Activated T-cell treated with anti-CD3 and anti-CD28 coated beads, Interleukin-2, amount 50 U/mL, for 72 hours (primary cell): ENCODE data around the gene SPG7. TPM values are rescaled to one million over a fixed set of nuclear protein-coding genes. Genes with fewer than 3 reads are reported as not detected.
A peak's percentile ranks its signal among the peaks of the same experiment; 100 is the strongest.

Experiments
- ATAC-seq, 2 donors: fragments of 150-1000 bp; cut with Tn5 transposase; replicated peaks in 1 of 2; 2 replicates each; pipeline ENCODE4 v1.10.0; 2021; ENCODE audit warnings: moderate library complexity in 2 of 2, mild to moderate bottlenecking in 1 of 2
- DNase-seq, 2 donors: peaks; one replicate each; pipeline ENCODE4 v3.0.0; 2021 to 2022; ENCODE audit warnings: mixed read lengths in 1 of 2
- H3K27ac Mint-ChIP-seq: one replicate; pipeline ENCODE4 v1.8.0; 2022; ENCODE audit warnings: mild to moderate bottlenecking, moderate library complexity, mixed read lengths
- H3K27me3 Mint-ChIP-seq: one replicate; pipeline ENCODE4 v1.8.0; 2022; ENCODE audit warnings: low read depth, mixed read lengths
- H3K36me3 Mint-ChIP-seq, 2 donors: one replicate each; pipeline ENCODE4 v1.8.0; 2022; ENCODE audit warnings: mixed read lengths in 2 of 2, mild to moderate bottlenecking in 1 of 2; ENCODE audit not compliant: insufficient read depth in 2 of 2
- H3K4me1 Mint-ChIP-seq: one replicate; pipeline ENCODE4 v1.8.0; 2022; ENCODE audit warnings: low read depth, mixed read lengths
- H3K4me3 Mint-ChIP-seq, 2 donors: one replicate each; pipeline ENCODE4 v1.8.0; 2022; ENCODE audit warnings: mild to moderate bottlenecking in 2 of 2, mixed read lengths in 2 of 2, moderate library complexity in 2 of 2
- H3K9me3 Mint-ChIP-seq, 2 donors: one replicate each; pipeline ENCODE4 v1.8.0; 2022; ENCODE audit warnings: mixed read lengths in 2 of 2
- total RNA-seq, 2 donors: library from RNA; stranded (reverse); gene quantifications; one replicate each; pipeline ENCODE4 v1.2.3, GENCODE V29; 2022

SPG7 gene
- total RNA-seq, 2 donors from 2014 or later: 67.4 to 82.1 TPM

DNA sequence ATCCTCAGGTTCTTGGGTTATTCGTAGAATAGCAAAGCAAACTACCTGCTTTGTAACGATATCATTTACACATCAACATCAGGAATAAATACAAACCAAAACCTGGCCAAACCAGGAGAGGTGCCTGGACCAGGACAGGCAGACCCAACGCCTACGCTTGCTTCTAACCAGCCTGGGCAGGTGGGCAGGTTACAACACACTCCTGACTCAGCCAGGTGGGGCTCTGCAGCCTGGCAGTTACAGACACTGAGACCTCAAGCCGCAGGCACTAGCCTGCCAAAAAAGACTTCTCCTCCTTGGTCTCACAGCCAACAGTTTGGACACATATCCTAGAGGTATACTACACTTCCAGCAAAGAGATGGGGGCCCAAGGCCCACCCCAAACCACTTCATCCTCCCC lies 31.8 kb upstream of the SPG7 start:
- ATAC-seq (peak; percentile 23 to 36), DNase-seq (no peak)
- Mint-ChIP-seq H3K9me3 (no peaks in the 10 kb centered on the region), H3K4me1 (peaks cover 100% of the 10 kb centered on the region), H3K27ac (no peak overlapping the region), H3K4me3 (peak overlapping the region; percentile 31 to 53), H3K36me3 (peaks cover 2 to 19% of the 10 kb centered on the region in 2 donors), H3K27me3 (no peaks in the 10 kb centered on the region)

DNA sequence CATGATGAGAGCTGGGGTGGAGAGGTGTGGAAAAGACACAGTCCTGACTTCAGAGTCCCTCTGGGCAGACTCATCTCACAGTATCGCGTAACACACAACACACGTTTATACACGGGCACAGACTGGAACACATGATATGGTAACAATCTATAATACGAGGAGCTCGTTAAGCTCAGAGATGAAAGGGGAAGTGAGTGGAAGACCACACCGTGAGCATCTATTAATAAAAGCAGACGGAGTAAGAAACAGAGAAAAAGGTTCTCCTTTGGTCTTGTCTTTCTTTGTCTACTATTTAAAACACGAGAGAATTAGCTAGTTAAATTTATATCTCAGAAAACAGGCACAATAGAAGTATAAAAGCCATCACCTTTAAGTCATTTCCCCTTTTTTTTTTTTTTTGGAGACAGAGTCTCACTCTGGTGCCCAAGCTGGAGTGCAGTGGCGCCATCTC lies 31.4 kb upstream of the SPG7 start:
- no peaks in the 10 kb centered on the region for H3K9me3 Mint-ChIP-seq
- H3K36me3 Mint-ChIP-seq: peaks cover 2 to 20% of the 10 kb centered on the region in 2 donors
- ATAC-seq: peak; percentile 55 to 57
- no peak overlapping the region for H3K27ac Mint-ChIP-seq
- DNase-seq: no peak
- H3K27me3 Mint-ChIP-seq: no peaks in the 10 kb centered on the region
- peaks cover 100% of the 10 kb centered on the region for H3K4me1 Mint-ChIP-seq
- H3K4me3 Mint-ChIP-seq: peak overlapping the region; percentile 31 to 53

GRCh38 chr16:89478576-89479221 lies 29.5 kb upstream of the SPG7 start:
- no peak for DNase-seq
- Mint-ChIP-seq H3K27ac (peak overlapping the region; percentile 31), H3K27me3 (no peaks in the 10 kb centered on the region), H3K4me1 (peaks cover 100% of the 10 kb centered on the region), H3K9me3 (no peaks in the 10 kb centered on the region), H3K36me3 (peaks cover 7 to 34% of the 10 kb centered on the region in 2 donors), H3K4me3 (peak overlapping the region; percentile 68 to 78)
- peak in 1 of 2 donors; percentile 13 for ATAC-seq

GRCh38 chr16:89481356-89481955 lies 26.7 kb upstream of the SPG7 start:
- Mint-ChIP-seq H3K4me1 (peaks cover 100% of the 10 kb centered on the region), H3K36me3 (peaks cover 10 to 40% of the 10 kb centered on the region in 2 donors), H3K9me3 (no peaks in the 10 kb centered on the region), H3K27me3 (no peaks in the 10 kb centered on the region), H3K4me3 (peak overlapping the region; percentile 62 to 90), H3K27ac (peak overlapping the region; percentile 90)
- ATAC-seq: no peak
- DNase-seq: no peak

DNA sequence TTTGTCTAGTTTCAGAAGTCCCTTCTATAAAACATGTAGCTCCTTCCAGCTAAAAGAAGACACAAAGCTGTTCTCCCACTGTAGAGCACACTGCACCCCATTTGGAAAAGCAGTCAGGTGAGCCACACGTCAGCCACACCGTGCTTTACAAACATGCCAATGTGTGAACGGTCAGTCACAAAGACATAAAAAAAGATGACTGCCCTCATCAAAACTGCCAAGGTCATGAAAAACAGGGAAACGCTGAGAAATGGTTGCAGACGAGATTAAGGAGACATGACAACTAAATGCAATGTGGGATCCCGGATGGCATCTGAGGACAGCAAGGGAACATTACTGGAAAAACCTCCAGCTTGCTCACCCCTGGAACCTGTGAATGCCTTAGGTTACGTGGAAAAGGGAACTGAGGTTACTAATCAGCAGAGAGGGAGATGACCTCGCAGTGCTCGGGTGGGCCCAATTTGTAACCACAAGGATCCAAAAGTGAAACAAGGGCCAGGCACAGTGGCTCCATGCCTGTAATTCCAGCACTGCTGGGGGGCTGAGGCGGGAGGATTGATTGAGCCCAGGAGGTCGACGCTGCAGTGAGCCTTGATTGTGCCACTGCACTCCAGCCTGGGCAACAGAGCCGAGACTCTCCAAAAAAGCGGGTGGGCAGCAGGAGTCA lies 25.9 kb upstream of the SPG7 start:
- Mint-ChIP-seq H3K4me3 (peak overlapping the region; percentile 62 to 90), H3K27me3 (no peaks in the 10 kb centered on the region), H3K4me1 (peaks cover 100% of the 10 kb centered on the region), H3K36me3 (peaks cover 10 to 44% of the 10 kb centered on the region in 2 donors), H3K27ac (peak overlapping the region; percentile 90), H3K9me3 (no peaks in the 10 kb centered on the region)
- DNase-seq (no peak), ATAC-seq (no peak)

- DNase-seq (no peak), ATAC-seq (no peak)
- Mint-ChIP-seq H3K36me3 (peaks cover 10 to 44% of the 10 kb centered on the region in 2 donors), H3K27me3 (no peaks in the 10 kb centered on the region), H3K27ac (peak overlapping the region; percentile 90), H3K9me3 (no peaks in the 10 kb centered on the region), H3K4me3 (peak overlapping the region; percentile 62 to 90), H3K4me1 (peaks cover 98% of the 10 kb centered on the region)
Measured at GRCh38 chr16:89482817-89483205, 25.4 kb upstream of the SPG7 start.

DNA sequence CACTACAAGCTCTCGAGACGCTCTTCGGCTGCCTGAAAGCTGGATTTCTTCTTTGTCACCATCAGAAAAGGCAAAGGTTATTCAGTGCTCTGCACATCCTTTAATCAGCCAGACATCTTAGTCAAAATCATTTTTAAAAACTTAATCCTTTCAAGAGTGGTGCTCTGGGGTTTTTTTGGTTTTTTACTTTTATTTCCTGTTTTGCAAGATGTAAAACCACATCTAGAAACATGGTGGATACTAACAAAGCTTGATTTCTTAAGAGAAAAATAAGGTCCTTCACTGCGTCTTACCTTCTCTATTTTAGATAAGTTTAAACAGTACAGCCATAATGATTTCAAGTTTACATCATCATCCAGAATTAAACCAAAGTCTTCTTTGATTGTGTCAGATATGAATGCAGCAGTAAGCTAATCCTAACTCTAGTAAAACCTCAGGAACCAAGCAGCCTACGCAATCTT lies 24.1 kb upstream of the SPG7 start:
- no peaks in the 10 kb centered on the region for H3K27me3 Mint-ChIP-seq
- H3K27ac Mint-ChIP-seq: peak overlapping the region; percentile 98
- no peaks in the 10 kb centered on the region for H3K9me3 Mint-ChIP-seq
- peak overlapping the region; percentile 90 to 99 for H3K4me3 Mint-ChIP-seq
- H3K4me1 Mint-ChIP-seq: peaks cover 98% of the 10 kb centered on the region
- DNase-seq: no peak
- peak; percentile 31 to 48 for ATAC-seq
- peaks cover 16 to 40% of the 10 kb centered on the region in 2 donors for H3K36me3 Mint-ChIP-seq

- H3K4me3 Mint-ChIP-seq: peak overlapping the region; percentile 90 to 99
- peak overlapping the region; percentile 98 for H3K27ac Mint-ChIP-seq
- DNase-seq: peak in 1 of 2 donors; percentile 64
- peaks cover 18 to 41% of the 10 kb centered on the region in 2 donors for H3K36me3 Mint-ChIP-seq
- H3K27me3 Mint-ChIP-seq: no peaks in the 10 kb centered on the region
- peaks cover 88% of the 10 kb centered on the region for H3K4me1 Mint-ChIP-seq
- peak; percentile 39 to 41 for ATAC-seq
- no peaks in the 10 kb centered on the region for H3K9me3 Mint-ChIP-seq
Measured at GRCh38 chr16:89484923-89485679, 23.1 kb upstream of the SPG7 start.

DNA sequence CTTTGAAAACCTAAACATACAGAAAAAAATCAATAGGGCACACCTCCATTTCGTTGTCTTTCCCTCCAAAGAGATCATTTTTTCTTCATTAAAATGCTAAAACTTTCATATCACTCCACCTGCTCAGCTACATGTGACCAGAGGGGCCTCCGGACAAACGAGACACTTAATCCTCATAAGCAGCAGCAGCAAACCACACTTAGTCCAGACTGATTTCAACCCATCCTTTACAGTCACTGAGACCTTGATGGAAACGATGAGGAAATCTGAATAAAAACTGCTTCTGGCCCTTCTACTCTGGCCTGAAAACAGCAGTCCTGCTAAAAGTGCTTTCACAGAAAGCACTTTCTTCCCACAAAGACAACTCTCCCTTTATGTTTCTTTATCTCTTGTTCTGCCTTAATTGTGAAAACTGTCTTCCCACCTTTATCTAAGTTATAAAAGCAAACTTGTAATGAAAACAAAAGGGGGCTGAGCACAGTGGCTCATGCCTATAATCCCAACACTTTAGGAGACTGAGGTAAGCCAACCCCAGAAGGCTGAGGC lies 22.4 kb upstream of the SPG7 start:
- Mint-ChIP-seq H3K4me1 (peaks cover 81% of the 10 kb centered on the region), H3K36me3 (peaks cover 18 to 38% of the 10 kb centered on the region in 2 donors), H3K4me3 (peak overlapping the region; percentile 90 to 99), H3K27ac (peak overlapping the region; percentile 98), H3K9me3 (no peaks in the 10 kb centered on the region), H3K27me3 (no peaks in the 10 kb centered on the region)
- no peak for DNase-seq
- no peak for ATAC-seq

DNA sequence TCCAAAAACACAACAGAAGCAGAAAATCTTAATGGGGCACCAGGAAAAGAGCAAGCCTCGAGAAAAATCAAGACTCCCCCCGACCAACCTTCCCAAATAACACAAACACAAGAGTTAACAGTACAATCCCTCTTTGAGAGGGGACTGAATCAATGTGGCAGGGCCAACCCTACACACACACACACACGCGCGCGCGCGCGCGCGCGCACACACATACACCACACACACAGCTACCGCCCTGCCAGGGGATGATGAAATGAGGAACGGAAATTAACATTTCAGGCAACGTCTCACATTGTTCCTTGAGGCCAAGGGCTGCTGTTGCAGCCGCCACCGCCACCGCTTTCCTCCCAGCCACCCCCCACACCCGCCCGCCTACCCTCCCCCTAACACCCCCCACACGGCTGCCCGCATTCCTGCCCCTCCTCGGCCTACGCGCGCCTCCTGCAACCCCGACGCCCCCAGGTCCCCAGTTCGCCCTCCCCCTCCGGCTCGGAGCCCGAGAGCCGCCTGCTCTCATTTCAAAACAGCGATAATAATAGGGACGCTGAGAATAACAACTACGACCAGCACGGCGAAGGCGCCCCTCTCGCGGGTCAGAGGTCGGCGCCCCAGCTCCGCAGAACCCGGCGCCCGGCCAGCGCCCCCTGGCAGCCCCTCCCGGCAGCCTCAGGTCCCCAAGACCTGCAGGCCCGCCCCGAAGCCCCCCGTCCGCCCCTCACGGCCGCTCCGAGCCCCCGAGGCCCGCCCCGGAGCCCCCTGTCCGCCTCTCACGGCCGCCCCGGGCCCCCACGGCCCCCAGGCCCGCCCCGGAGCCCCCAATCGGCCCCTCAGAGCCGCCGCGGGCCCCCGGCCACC lies 18.9 kb upstream of the SPG7 start:
- no peaks in the 10 kb centered on the region for H3K27me3 Mint-ChIP-seq
- no peaks in the 10 kb centered on the region for H3K9me3 Mint-ChIP-seq
- DNase-seq (peak; percentile 87 to 89), ATAC-seq (peak; percentile 48 to 49)
- H3K36me3 Mint-ChIP-seq: peaks cover 10 to 14% of the 10 kb centered on the region in 2 donors
- peak overlapping the region; percentile 90 to 99 for H3K4me3 Mint-ChIP-seq
- peaks cover 74% of the 10 kb centered on the region for H3K4me1 Mint-ChIP-seq
- H3K27ac Mint-ChIP-seq: peak overlapping the region; percentile 94

DNA sequence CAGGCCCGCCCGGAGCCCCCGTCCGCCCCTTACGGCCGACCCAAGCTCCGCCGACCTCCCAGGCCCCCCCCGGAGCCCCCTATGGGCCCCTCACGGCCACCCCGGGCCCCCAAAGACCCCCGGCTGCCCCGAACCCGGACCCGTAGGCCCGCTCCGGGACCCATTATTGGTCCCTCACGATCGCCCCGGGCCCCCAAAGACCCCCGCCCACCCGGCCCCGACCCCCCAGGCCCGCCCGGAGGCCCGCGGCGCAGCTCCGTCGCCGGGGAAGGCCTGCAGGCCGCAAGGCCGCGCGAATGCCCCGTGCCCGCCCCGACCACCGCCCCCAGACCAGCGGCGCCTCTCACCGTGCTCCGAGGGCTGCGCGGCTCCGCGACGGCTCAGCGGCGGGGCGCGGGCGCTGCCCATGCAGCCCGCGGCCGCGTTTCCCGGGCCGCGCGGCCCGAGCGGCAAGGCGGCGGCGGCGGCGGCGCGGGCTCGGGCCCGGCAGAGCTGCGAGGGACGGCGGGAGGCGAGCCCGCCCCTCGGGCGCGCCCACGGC lies 18.2 kb upstream of the SPG7 start:
- Mint-ChIP-seq H3K4me1 (peaks cover 67% of the 10 kb centered on the region), H3K27me3 (no peaks in the 10 kb centered on the region), H3K27ac (no peak overlapping the region), H3K36me3 (peaks cover 9 to 10% of the 10 kb centered on the region in 2 donors), H3K9me3 (no peaks in the 10 kb centered on the region), H3K4me3 (peak overlapping the region in 1 of 2 donors; percentile 6)
- ATAC-seq (no peak), DNase-seq (peak in 1 of 2 donors; percentile 40)
